A673 (cell line): ENCODE measurements around the gene MT2A. TPM values are rescaled to one million over a fixed set of nuclear protein-coding genes. Genes with fewer than 3 reads are reported as not detected.

Experiments
- BruUV-seq: library from RNA; stranded (reverse); fragments of 400-500 nt; replicated peaks from 2 replicates; lab custom pipeline; 2021; lab: Mats Ljungman, UMichigan
- CTCF ChIA-PET: fragments of 300-600 bp; sonication (Branson Sonifier 250); formaldehyde crosslinking; loops from one replicate; lab custom pipeline; 2022; ENCODE audit warnings: antibody characterized with exemption; lab: Charles Lee
- POLR2A ChIA-PET: fragments of 300-600 bp; sonication (Branson Sonifier 250); formaldehyde crosslinking; loops from one replicate; lab custom pipeline; 2022; ENCODE audit warnings: antibody characterized with exemption; ENCODE audit not compliant: low non-redundant PET; lab: Charles Lee
- DNase-seq: peaks from one replicate; pipeline ENCODE4 v3.0.0-alpha.2; 2015; ENCODE audit warnings: low spot score
- H3K27ac ChIP-seq: fragments of 200-600 bp; sonication (generic); 2 replicates; pipeline ENCODE4 v1.5.1; 2016; ENCODE audit warnings: mixed run types, low read depth, mild to moderate bottlenecking, mixed read lengths, antibody characterized with exemption, low read length; ENCODE audit not compliant: poor library complexity, severe bottlenecking
- H3K27me3 ChIP-seq: fragments of 200-600 bp; sonication (generic); replicated peaks from 2 replicates; pipeline ENCODE4 v1.6.1; 2017; ENCODE audit warnings: mixed run types, low read depth, mild to moderate bottlenecking, mixed read lengths, antibody characterized with exemption, low read length; ENCODE audit not compliant: insufficient read depth, poor library complexity
- H3K36me3 ChIP-seq: fragments of 200-600 bp; sonication (generic); 2 replicates; pipeline ENCODE4 v1.6.1; 2016; ENCODE audit warnings: mixed run types, mild to moderate bottlenecking, mixed read lengths, antibody characterized with exemption, low read length; ENCODE audit not compliant: insufficient read depth, poor library complexity, severe bottlenecking
- H3K4me1 ChIP-seq: fragments of 200-600 bp; sonication (generic); 2 replicates; pipeline ENCODE4 v1.6.1; 2017; ENCODE audit warnings: mixed run types, mild to moderate bottlenecking, mixed read lengths, antibody characterized with exemption, low read length; ENCODE audit not compliant: insufficient read depth, poor library complexity, severe bottlenecking
- H3K4me3 ChIP-seq: fragments of 200-600 bp; sonication (generic); 2 replicates; pipeline ENCODE4 v1.5.1; 2016; ENCODE audit warnings: low read depth, mixed run types, mild to moderate bottlenecking, mixed read lengths, low read length; ENCODE audit not compliant: poor library complexity, severe bottlenecking
- H3K9me3 ChIP-seq: fragments of 200-600 bp; sonication (generic); 2 replicates; pipeline ENCODE4 v1.6.1; 2016; ENCODE audit warnings: mixed run types, low read depth, mild to moderate bottlenecking, mixed read lengths, antibody characterized with exemption, low read length; ENCODE audit not compliant: poor library complexity, severe bottlenecking
- CTCF ChIP-seq: fragments of 300-800, 200-600 bp; sonication (generic); conservative IDR thresholded peaks from 2 replicates; pipeline ENCODE4 v1.5.1; 2017; ENCODE audit warnings: low read depth, mild to moderate bottlenecking, antibody characterized with exemption, low read length, moderate library complexity, mixed read lengths
- EZH2 ChIP-seq: fragments of 200-600 bp; sonication (generic); IDR thresholded peaks from 2 replicates; pipeline ENCODE4 v1.6.1; 2017; ENCODE audit warnings: borderline replicate concordance, low read depth, mild to moderate bottlenecking, mixed read lengths, antibody characterized with exemption, low read length; ENCODE audit not compliant: poor library complexity, severe bottlenecking
- intact Hi-C: fragments of 100-400 bp; cut with micrococcal nuclease; formaldehyde crosslinking; loops from one replicate; pipeline ENCODE4 v1.10.0; 2022; ENCODE audit not compliant: unreplicated experiment
- total RNA-seq: library from RNA; stranded (reverse); gene quantifications from 2 replicates; pipeline ENCODE4 v1.2.3, GENCODE V29; 2021

MT2A gene
- total RNA-seq, 1 experiment from 2014 or later: 218 TPM

- CTCF ChIA-PET: no interaction called here
- BruUV-seq: no TSS peak
- peaks cover 57% of the 10 kb centered on the region for H3K27me3 ChIP-seq
These were observed 32.8 kb downstream of the MT2A start for GRCh38 chr16:56641166-56641565.

GRCh38 chr16:56643080-56643778 lies 34.8 kb downstream of the MT2A start:
- ChIA-PET CTCF (interaction anchor here (0.7 kb wide), 1 partner anchor 37 kb away, joined by 3 read pairs; no protein-coding TSS in a partner anchor), POLR2A (no interaction called here)
- TF ChIP-seq EZH2: no peak
- peak; percentile 31; the same call in 1 of the 2 replicates for TF ChIP-seq CTCF
- intact Hi-C loops: no loop called here
- BruUV-seq: no TSS peak
- Histone ChIP-seq H3K9me3 (no peaks in the 10 kb centered on the region), H3K27ac (no peak overlapping the region), H3K27me3 (peaks cover 37% of the 10 kb centered on the region), H3K36me3 (no peaks in the 10 kb centered on the region), H3K4me1 (no peaks in the 10 kb centered on the region), H3K4me3 (peak overlapping the region; percentile 17)
- peak; percentile 37 for DNase-seq

More at GRCh38 chr16:56641166-56641565, 32.8 kb downstream of the MT2A start:
- intact Hi-C loops: no loop called here
- POLR2A ChIA-PET: no interaction called here
- no peaks in the 10 kb centered on the region for H3K9me3 ChIP-seq
- H3K36me3 ChIP-seq: no peaks in the 10 kb centered on the region
- no peak overlapping the region for H3K4me3 ChIP-seq
- DNase-seq: no peak
- no peaks in the 10 kb centered on the region for H3K4me1 ChIP-seq
- H3K27ac ChIP-seq: no peak overlapping the region
- TF ChIP-seq CTCF (no peak), EZH2 (no peak)

- TF ChIP-seq EZH2: no peak
- TF ChIP-seq CTCF: no peak
- H3K4me1 ChIP-seq: no peaks in the 10 kb centered on the region
- intact Hi-C loops: no loop called here
- no TSS peak for BruUV-seq
- no peak for DNase-seq
- CTCF ChIA-PET: interaction anchor here (0.7 kb wide), 1 partner anchor 38 kb away, joined by 3 read pairs; no protein-coding TSS in a partner anchor
- H3K27ac ChIP-seq: no peak overlapping the region
- no peaks in the 10 kb centered on the region for H3K9me3 ChIP-seq
- POLR2A ChIA-PET: no interaction called here
- peaks cover 34% of the 10 kb centered on the region for H3K27me3 ChIP-seq
- no peaks in the 10 kb centered on the region for H3K36me3 ChIP-seq
- no peak overlapping the region for H3K4me3 ChIP-seq
These were observed 35.4 kb downstream of the MT2A start for GRCh38 chr16:56643833-56644232.
